ENCODE results near the gene MAP4K2. TPM values are rescaled to one million over a fixed set of nuclear protein-coding genes. Genes with fewer than 3 reads are reported as not detected.

The MAP4K2 gene
- total and polyA plus RNA-seq, 2 of the 8 experiments (the other 6 are each of a cell fraction or from before 2014, with no cell fraction given): 20.1 to 20.7 TPM

DNA sequence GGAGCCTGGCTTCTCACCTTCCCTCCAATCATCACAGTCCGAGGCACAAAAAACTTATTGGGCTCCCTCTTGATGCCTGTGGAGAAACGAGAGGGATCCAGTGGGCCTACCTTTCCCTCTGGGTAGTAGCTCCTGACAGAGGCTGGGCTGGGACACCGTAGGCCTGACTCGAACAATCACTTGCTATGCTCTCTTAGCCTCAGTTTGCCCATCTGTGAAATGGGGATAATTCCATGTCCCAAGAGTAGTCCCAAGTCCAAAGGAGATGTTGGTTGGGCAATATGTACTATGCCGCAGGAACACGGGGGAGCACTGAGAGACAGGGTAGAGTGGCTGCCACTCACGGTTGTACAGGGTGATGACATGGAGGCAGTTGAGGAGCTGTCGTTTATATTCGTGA, 51.4 kb downstream of the MAP4K2 start:
- no peak overlapping the region for H2AFZ ChIP-seq (ENCODE audit: low read length)
- H3K27me3 ChIP-seq (replicated peaks in 1 of 4; ENCODE audit: control insufficient read depth in 3 of 4, extremely low read depth in 1 of 4, insufficient read depth in 3 of 4, low read length in 3 of 4): no peaks in the 10 kb centered on the region
- POLR2A ChIA-PET (ENCODE audit: partially characterized antibody): interaction anchor here (0.6 to 42.9 kb wide), 3 partner anchors 2 to 869 kb away, joined by 3 to 1087 read pairs (median 1087); partner anchors contain the start of genes PYGM, RASGRP2 and SF1
- H3K4me2 ChIP-seq (ENCODE audit: insufficient read depth in 1 of 2, low read depth in 2 of 2, low read length in 2 of 2): no peak overlapping the region
- FAIRE-seq (no peak), DNase-seq (ENCODE audit: low read depth in 1 of 2, low spot score in 2 of 2) (no peak)
- H3K36me3 ChIP-seq (ENCODE audit: control insufficient read depth in 2 of 4, insufficient read depth in 4 of 4, low read length in 3 of 4): no peaks in the 10 kb centered on the region; a peak in 1 of 8 replicates
- CTCF ChIA-PET (ENCODE audit: partially characterized antibody): interaction anchor here (0.7 to 23.7 kb wide), 9 partner anchors 9 to 384 kb away, joined by 3 to 376 read pairs (median 3); partner anchors contain the start of genes PYGM and RASGRP2
- no peak overlapping the region for H4K8ac ChIP-seq (ENCODE audit: extremely low read depth, insufficient read depth, low read length)
- H2BK5ac ChIP-seq (ENCODE audit: low read depth, low read length): no peak overlapping the region
- no peaks in the 10 kb centered on the region for H3K23me2 ChIP-seq (ENCODE audit: low read depth, low read length)
- 0 out of 2 replicates have a peak, but pooled peaks have one; percentile 58 for TF ChIP-seq KDM1A (IDR thresholded peaks at IDR 0.05; ENCODE audit: borderline replicate concordance, low read length)
- TF ChIP-seq JUND (IDR thresholded peaks at IDR 0.05; ENCODE audit: low read length): no peak
- H2BK120ac ChIP-seq (replicated peaks; ENCODE audit: low read depth, low read length): no peak overlapping the region
- H3K27ac ChIP-seq (ENCODE audit: low read depth, low read length): no peak overlapping the region
- H3K4me1 ChIP-seq (replicated peaks in 1 of 4; ENCODE audit: control insufficient read depth in 3 of 4, insufficient read depth in 4 of 4, low read length in 3 of 4): peaks cover 0 to 7% (median 3%) of the 10 kb centered on the region in 4 experiments; a peak in 4 of 7 replicates
- H3K4ac ChIP-seq (replicated peaks; ENCODE audit: insufficient read length, low read depth, low read length): no peak overlapping the region
- no peak overlapping the region for H3K9ac ChIP-seq (replicated peaks in 1 of 4; ENCODE audit: extremely low read depth in 1 of 4, low read depth in 3 of 4, low read length in 3 of 4)
- WGBS, 2 experiments (ENCODE audit: extremely low coverage in 1 of 2, insufficient coverage in 1 of 2, insufficient read length in 1 of 2, insufficient replicate concordance in 2 of 2, low coverage in 1 of 2, low lambda C conversion rate in 2 of 2, missing lambda C conversion rate in 1 of 2): 93% methylated on average over 9 of the region's 9 CpGs; no CpG with 5 or more reads in 1 of the 2 experiments
- H4K5ac ChIP-seq (ENCODE audit: insufficient read length, low read depth, low read length): no peak overlapping the region
- H3K4me3 ChIP-seq (ENCODE audit: extremely low read depth in 1 of 4, insufficient read depth in 2 of 4, low read depth in 3 of 4, low read length in 4 of 4): no peak overlapping the region
- no peaks in the 10 kb centered on the region for H4K20me1 ChIP-seq (replicated peaks in 1 of 2; ENCODE audit: control insufficient read depth in 1 of 2, insufficient read depth in 2 of 2, low read length in 2 of 2)
- H3K23ac ChIP-seq (ENCODE audit: insufficient read length): no peak overlapping the region
- no peak overlapping the region for H3K56ac ChIP-seq (replicated peaks; ENCODE audit: insufficient read length, low read depth, low read length)
- H2BK20ac ChIP-seq (ENCODE audit: low read length): no peak overlapping the region
- H4K91ac ChIP-seq (replicated peaks; ENCODE audit: insufficient read length, low read length): no peak overlapping the region
- H2BK15ac ChIP-seq (ENCODE audit: low read length): no peak overlapping the region
- H3K9me3 ChIP-seq (ENCODE audit: insufficient read depth in 2 of 2, low read depth in 1 of 2, low read length in 1 of 2): no peaks in the 10 kb centered on the region
- no peak overlapping the region for H3K14ac ChIP-seq (ENCODE audit: insufficient read length)
- no peaks in the 10 kb centered on the region for H3K79me1 ChIP-seq (ENCODE audit: low read depth, low read length)
- H3K18ac ChIP-seq (ENCODE audit: extremely low read depth, low read length): no peak overlapping the region
- H3K79me2 ChIP-seq (ENCODE audit: control insufficient read depth in 1 of 2, insufficient read depth in 2 of 2, low read length in 2 of 2): no peaks in the 10 kb centered on the region
- no peak overlapping the region for H2BK12ac ChIP-seq (ENCODE audit: low read depth, low read length)
- no peak overlapping the region for H2AK5ac ChIP-seq (ENCODE audit: low read depth, low read length)

All from H1 (cell line).